Measurements from ENCODE around the gene GPR39.

- TF ChIP-seq CTCF (IDR thresholded peaks at IDR 0.05 in 4 of 5, conservative IDR thresholded peaks at IDR 0.05 in 1 of 5) = no peak
- no peak for TF ChIP-seq POLR2A (IDR thresholded peaks at IDR 0.05)
Observed at GRCh38 chr2:132470746-132471145, 54.1 kb downstream of the GPR39 start.

Measured in gastrocnemius medialis (tissue), 4 donors.